DMS153 (cell line): Measurements from ENCODE around the gene TMEM209.
"Not testable (repeated sequence)": the region's sequence is repeated elsewhere in the genome, so short reads cannot be mapped to it uniquely, and the experiment has no call there.

Experiments
- DNase-seq: peaks from one replicate; lab custom pipeline; 2025; lab: John Stamatoyannopoulos, UW

TMEM209 gene

GRCh38 chr7:130162196-130162595, 43.0 kb downstream of the TMEM209 start:
- DNase-seq: no peak

- DNase-seq: no peak
Observed at GRCh38 chr7:130160455-130160854, 44.8 kb downstream of the TMEM209 start.

- DNase-seq: no peak
Observed at GRCh38 chr7:130160023-130160422, 45.2 kb downstream of the TMEM209 start.

DNA sequence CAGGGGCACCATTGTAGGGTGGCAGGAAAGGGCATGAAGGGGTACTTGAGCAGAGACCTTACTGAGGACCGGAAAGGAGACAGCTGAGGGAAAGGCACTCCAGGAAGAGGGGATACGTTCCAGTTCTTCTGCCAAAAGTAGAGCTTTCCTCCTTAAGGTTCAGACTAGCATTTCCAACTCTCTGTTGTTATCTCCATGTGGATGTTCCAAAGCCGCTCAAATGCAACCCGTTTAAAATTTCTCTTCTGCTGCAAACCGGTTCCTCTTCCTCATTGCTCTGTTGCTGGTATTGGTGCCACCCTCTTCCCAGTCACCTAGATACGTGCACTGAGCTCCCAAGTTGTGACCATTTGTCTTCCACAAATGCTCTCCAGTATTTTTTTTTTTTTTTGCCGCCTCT, 47.5 kb downstream of the TMEM209 start:
- DNase-seq: no peak

DNA sequence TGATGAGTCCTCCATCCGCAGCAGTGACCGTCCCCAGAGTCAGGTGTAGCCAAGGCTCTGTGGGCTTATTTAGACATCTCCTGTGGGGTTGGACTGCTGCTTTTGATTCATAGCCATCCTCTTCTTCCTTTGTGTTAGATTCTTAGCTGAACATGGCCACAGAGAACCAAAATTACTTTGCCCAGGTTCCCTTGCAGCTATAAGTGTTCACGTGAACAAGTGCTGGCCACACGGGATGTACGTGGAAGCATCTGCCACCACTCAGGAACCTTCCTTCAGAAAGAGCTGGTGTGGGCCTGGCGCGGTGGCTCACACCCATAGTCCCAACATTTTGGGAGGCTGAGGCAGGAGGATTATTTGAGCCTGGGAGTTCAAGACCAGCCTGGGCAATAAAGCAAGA, 49.1 kb downstream of the TMEM209 start:
- DNase-seq: no peak

DNA sequence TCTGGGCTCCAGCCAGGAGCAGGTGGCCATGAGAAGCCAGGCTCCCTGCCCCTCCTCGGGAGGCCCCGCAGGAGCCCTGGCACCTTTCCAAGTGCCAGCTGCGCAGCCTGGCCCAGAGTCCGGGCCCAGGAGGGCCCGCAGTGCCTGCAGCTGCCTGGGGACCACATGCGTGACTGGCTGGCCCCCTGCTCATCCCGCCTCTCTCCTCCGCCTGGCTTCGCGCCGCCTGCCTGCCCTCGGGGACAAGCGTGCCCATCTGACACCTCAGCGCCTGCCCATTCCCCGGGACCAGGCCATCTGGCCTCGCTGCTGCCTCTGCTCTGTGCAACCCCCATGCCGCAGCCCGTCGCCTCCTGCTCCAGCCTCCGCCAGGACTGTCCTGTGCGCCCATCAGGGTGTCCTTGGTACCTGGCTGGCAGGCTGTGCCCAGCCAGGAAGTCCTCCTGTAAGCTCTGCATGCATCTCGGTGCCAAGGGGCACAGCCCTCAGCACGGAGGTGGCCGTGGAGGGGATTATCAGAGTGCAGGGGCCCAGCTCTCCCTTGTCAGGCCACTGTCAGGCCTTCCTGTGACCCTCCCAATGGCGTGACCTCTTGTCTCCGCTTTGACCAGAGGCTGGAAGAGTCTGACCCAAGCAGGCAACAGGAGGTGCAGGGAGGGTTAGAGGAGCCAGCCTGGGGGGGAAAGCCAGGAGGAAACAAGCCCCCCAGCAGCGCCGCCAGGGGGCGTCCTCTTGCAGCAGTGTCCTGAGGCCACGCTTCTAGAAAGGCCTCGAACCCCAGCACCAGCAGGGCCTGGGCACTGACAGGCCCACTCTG, 50.5 kb downstream of the TMEM209 start:
- peak; percentile 41 for DNase-seq

GRCh38 chr7:130154131-130154500, 51.1 kb downstream of the TMEM209 start:
- DNase-seq: peak; percentile 41

- no peak for DNase-seq
Observed at GRCh38 chr7:130153211-130153908, 51.8 kb downstream of the TMEM209 start.

DNA sequence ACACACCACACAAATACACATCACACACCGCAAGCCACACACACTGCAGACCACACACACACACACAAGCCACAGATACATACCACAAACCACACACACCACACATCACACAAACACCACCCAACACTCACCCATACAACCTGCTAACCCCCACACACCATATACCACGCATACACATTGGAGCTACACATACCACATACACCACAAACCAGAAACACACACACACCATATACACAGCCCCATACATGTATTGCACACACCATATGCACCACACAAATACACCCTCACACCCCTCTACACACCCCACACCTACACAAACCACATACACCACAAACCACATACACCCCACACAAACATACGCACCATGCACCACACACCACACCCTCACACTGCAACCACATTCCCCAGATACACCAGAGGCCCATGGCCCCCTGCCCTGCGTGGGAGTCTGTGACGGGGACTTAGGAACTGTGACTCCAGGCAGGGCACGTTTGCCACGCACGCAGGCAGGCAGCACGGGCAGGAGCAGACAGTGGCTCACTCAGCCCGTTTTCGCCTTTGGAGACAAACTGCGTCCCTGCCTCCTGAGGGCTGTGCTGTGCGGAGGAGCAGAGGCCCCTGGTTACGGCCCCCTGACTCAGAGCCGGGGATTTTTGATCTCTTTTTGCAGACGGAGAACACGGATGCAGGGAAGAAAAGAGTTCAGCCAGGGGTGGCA, 52.6 kb downstream of the TMEM209 start:
- DNase-seq: no peak

DNA sequence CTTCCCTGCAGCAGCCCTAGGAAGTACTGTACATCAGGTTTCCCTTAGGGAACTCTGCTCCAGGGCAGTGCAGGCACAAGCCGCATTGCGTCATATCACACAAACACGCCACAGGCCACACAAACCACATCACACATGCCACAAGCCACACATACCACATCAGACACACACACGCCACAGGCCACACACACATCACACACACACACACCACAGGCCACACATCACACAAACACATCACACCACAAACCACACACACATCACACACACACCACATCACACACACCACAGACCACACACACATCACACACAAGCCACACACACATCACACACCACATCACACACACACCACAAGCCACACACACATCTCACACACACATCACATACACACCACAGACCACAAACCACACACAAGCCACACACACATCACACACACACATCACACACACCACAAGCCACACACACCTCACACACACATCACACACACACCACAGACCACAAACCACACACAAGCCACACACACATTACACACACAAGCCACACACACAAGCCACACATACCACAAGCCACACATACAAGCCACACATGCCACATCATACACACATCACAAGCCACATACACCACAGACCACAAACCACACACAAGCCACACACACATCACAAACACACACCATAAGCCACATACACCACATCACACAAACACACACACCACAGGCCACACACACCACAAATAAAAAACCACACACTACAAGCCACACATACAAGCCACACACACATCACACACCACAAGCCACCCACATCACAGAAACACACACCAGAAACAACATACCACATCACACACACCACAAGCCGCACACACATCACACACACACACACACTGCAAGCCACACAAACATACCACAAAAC, 53.4 kb downstream of the TMEM209 start:
- DNase-seq: no peak

DNA sequence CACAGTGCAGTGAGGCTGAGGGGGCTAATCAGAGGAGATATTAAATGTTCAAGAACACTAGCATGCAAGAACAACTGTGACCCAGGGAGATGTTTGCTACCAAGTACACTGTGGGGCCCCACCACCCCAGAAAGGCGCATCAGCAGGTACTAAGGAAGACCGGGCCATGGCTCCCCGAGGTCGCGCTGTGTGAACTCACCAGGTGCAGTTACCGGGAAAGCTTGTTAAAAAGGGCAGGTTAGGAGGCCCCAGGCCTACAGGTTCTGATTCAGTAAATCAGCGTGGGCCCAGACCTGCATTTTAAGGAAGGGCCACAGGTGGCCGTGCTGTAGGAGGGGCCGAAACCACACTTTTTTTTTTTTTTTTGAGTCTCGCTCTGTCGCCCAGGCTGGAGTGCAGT, 54.6 kb downstream of the TMEM209 start:
- DNase-seq: no peak

DNA sequence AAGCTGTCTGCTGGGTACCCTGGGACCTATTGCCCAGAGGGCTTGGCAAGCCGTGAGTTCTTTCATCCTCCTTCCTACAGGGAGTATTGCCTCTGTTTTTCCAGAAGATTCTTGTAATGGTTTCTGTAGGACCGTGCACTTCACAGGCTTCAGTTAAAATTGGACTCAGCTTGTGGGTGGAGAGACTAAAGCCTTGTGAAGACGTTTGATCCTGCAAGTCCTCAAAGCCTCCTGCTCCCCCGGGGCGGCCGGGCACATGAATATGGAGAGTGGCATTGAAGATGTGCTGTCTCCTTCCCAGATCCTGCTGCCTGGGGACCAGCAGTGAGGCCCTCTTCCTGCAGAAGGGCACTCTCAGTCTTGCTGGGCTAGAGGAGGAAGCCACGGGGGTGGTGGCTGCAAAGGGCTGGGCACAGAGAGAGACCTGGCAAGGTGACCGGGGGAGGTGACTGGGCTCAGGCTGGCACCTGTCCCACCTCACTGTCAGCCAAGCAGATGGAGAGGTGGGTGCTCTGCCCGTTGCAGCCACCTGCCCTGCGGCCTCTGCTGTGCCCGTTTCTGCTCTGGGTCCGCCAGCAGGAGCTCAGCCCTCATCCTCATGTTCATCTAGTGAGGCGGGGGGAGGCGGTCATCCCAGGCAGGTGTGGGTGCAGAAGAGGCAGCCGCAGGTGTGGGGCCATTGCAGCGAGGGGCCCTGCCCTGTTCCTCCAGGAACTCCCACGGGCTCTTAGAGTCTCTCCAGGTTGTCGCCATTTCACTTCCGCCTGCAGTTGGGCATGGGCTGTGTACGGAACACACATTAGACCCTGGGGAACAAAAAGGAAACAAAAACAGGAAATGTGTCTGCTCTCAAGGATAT, 55.7 kb downstream of the TMEM209 start:
- DNase-seq: peak; percentile 89

GRCh38 chr7:130148561-130148960, 56.6 kb downstream of the TMEM209 start:
- no peak for DNase-seq

DNA sequence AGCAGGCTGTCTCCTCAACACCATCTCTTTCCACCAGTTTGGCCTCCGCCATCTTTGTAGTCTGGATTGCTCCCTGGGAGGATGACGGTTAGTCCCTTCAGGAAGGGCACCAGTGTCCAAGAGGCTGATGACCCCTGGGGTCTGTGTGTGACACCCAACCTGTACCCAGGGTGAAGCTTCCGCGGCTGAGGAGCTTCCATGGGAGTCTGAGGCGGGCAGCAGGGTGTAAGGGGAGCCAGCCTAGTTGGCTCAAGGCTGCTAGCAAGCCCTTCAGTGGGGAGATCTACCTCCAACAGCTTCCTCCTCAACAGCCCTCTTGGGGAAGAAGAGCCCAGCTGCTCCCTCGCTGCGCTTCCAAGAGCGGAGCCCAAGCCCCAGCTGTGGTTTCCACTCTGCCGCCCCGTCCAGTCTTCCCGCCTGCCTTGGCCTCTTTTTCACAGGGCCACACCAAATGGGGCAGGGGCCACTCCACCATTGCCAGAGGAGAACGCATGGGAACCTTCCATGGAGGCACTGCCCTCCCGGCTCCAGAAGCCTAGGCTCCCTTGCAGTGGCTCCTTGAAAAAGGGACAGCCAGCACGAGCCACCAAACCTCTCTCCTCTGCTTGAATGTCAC, 57.4 kb downstream of the TMEM209 start:
- DNase-seq: no peak

DNA sequence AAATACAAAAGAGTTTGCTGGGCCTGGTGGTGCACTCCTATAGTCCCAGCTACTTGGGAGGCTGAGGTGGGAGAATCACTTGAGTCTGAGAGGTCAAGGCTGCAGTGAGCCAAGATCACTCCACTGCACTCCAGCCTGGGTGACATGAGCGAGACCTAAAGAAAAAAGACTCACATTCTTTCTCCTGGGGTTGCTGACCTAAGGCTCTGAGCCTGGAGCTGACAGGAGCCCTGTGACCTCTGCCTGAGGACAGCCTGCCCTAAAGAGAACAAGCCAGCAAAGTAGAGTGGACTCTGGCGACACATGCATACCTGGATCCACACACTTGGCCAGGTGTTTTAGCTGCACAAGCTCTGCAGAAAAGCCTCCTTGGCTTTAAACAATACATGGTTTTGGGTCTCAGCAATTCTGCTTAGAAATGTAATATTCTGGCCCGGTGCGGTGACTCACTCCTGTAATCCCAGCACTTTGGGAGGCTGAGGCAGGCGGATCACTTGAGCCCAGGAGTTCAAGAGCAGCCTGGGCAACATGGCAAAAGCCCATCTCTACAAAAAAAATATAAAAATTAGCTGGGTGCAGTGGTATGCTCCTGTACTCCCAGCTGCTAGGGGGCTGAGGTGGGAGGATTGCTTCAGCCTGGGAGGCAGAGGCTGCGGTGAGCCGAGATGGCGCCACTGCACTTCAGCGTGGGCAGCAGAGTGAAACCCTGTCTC, 58.4 kb downstream of the TMEM209 start:
- no peak for DNase-seq

DNA sequence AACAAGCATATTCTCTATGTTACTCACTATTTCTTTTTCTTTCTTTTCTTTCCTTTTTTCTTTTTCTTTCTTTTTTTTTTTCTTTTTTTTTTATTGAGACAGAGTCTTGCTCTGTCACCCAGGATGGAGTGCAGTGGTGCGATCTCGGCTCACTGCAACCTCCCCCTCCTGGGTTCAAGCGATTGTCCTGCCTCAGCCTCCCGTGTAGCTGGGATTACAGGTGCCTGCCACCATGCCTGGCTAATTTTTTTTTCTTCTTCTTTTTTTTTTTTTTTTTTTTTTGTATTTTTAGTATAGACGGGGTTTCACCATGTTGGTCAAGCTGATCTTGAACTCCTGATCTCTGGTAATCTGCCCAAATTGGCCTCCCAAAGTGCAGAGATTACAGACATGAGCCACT, 59.1 kb downstream of the TMEM209 start:
- DNase-seq: not testable (repeated sequence)

GRCh38 chr7:130145424-130146100, 59.6 kb downstream of the TMEM209 start:
- no peak for DNase-seq

GRCh38 chr7:130144312-130145171, 60.7 kb downstream of the TMEM209 start:
- DNase-seq: no peak
